Measurements from ENCODE around the gene PLXND1.

Gene PLXND1

GRCh38 chr3:129525341-129525968 is 81.0 kb downstream of the PLXND1 start:
- TF ChIP-seq CTCF (IDR thresholded peaks at IDR 0.05; ENCODE audit: borderline replicate concordance, insufficient read depth, low read depth, low read length) = no peak
- H3K4me3 ChIP-seq (ENCODE audit: low read depth, low read length) = no peak overlapping the region

GRCh38 chr3:129524081-129524480 is 82.4 kb downstream of the PLXND1 start:
- no peak for TF ChIP-seq CTCF (IDR thresholded peaks at IDR 0.05; ENCODE audit: borderline replicate concordance, insufficient read depth, low read depth, low read length)
- H3K4me3 ChIP-seq (ENCODE audit: low read depth, low read length) = no peak overlapping the region

- H3K4me3 ChIP-seq (ENCODE audit: low read depth, low read length) = no peak overlapping the region
- no peak for TF ChIP-seq CTCF (IDR thresholded peaks at IDR 0.05; ENCODE audit: borderline replicate concordance, insufficient read depth, low read depth, low read length)
Observed at GRCh38 chr3:129522953-129523352, 83.5 kb downstream of the PLXND1 start.

- H3K4me3 ChIP-seq (ENCODE audit: low read depth, low read length) = no peak overlapping the region
- no peak for TF ChIP-seq CTCF (IDR thresholded peaks at IDR 0.05; ENCODE audit: borderline replicate concordance, insufficient read depth, low read depth, low read length)
Observed at GRCh38 chr3:129521611-129522010, 84.9 kb downstream of the PLXND1 start.

GRCh38 chr3:129520960-129521359 is 85.5 kb downstream of the PLXND1 start:
- TF ChIP-seq CTCF (IDR thresholded peaks at IDR 0.05; ENCODE audit: borderline replicate concordance, insufficient read depth, low read depth, low read length) = no peak
- no peak overlapping the region for H3K4me3 ChIP-seq (ENCODE audit: low read depth, low read length)

GRCh38 chr3:129519896-129520715 is 86.4 kb downstream of the PLXND1 start:
- H3K4me3 ChIP-seq (ENCODE audit: low read depth, low read length) = no peak overlapping the region
- no peak for TF ChIP-seq CTCF (IDR thresholded peaks at IDR 0.05; ENCODE audit: borderline replicate concordance, insufficient read depth, low read depth, low read length)

- TF ChIP-seq CTCF (IDR thresholded peaks at IDR 0.05; ENCODE audit: borderline replicate concordance, insufficient read depth, low read depth, low read length) = no peak
- no peak overlapping the region for H3K4me3 ChIP-seq (ENCODE audit: low read depth, low read length)
Observed at GRCh38 chr3:129519449-129519848, 87.0 kb downstream of the PLXND1 start.

All from GM12875 (cell line).